22Rv1 (cell line): Measurements from ENCODE around the gene APOBEC3G.
"Not testable (repeated sequence)": the region's sequence is repeated elsewhere in the genome, so short reads cannot be mapped to it uniquely, and the experiment has no call there.

Source experiments
- H3K27ac ChIP-seq: fragments of 450-650 bp; 2 replicates; pipeline ENCODE4 v1.5.1; 2017
- CTCF ChIP-seq: fragments of 450-650 bp; IDR thresholded peaks from 2 replicates; pipeline ENCODE4 v1.5.1; 2017; ENCODE audit warnings: mild to moderate bottlenecking
- ZFX ChIP-seq: fragments of 450-650 bp; IDR thresholded peaks from 2 replicates; pipeline ENCODE4 v1.6.1; 2017; ENCODE audit warnings: antibody characterized with exemption, borderline replicate concordance

The APOBEC3G gene

GRCh38 chr22:39041908-39042307, 35.2 kb upstream of the APOBEC3G start:
- H3K27ac ChIP-seq, result no peak overlapping the region; the same call in 1 of the 2 replicates
- TF ChIP-seq CTCF, result no peak
- TF ChIP-seq ZFX, result no peak

GRCh38 chr22:39043063-39043462, 34.0 kb upstream of the APOBEC3G start:
- not testable (repeated sequence) for H3K27ac ChIP-seq

- H3K27ac ChIP-seq, result not testable (repeated sequence)
Observed at GRCh38 chr22:39045136-39045535, 31.9 kb upstream of the APOBEC3G start.

- not testable (repeated sequence) for H3K27ac ChIP-seq
Observed at GRCh38 chr22:39049486-39049885, 27.6 kb upstream of the APOBEC3G start.

- not testable (repeated sequence) for H3K27ac ChIP-seq
Observed at GRCh38 chr22:39051844-39052495, 25.1 kb upstream of the APOBEC3G start.

- TF ChIP-seq ZFX (no peak), CTCF (no peak)
- no peak overlapping the region for H3K27ac ChIP-seq
Observed at GRCh38 chr22:39055658-39056057, 21.4 kb upstream of the APOBEC3G start.

GRCh38 chr22:39061290-39061689, 15.8 kb upstream of the APOBEC3G start:
- H3K27ac ChIP-seq, result not testable (repeated sequence)

GRCh38 chr22:39061951-39062350, 15.1 kb upstream of the APOBEC3G start:
- not testable (repeated sequence) for H3K27ac ChIP-seq

- not testable (repeated sequence) for H3K27ac ChIP-seq
Observed at GRCh38 chr22:39063904-39064303, 13.2 kb upstream of the APOBEC3G start.

GRCh38 chr22:39066442-39067276, 10.4 kb upstream of the APOBEC3G start:
- H3K27ac ChIP-seq, result not testable (repeated sequence)

GRCh38 chr22:39068033-39068785, 8.9 kb upstream of the APOBEC3G start:
- no peak for TF ChIP-seq ZFX
- no peak for TF ChIP-seq CTCF
- H3K27ac ChIP-seq, result no peak overlapping the region
